HG02763 (cell line): ENCODE results near the gene HIGD2A.
A peak's percentile ranks its signal among the peaks of the same experiment; 100 is the strongest.

Experiments
- ATAC-seq: cut with Tn5 transposase; IDR thresholded peaks from one replicate; pipeline ENCODE4 v1.9.1; 2021; ENCODE audit warnings: mild to moderate bottlenecking, moderate library complexity; ENCODE audit not compliant: unreplicated experiment

The HIGD2A gene

GRCh38 chr5:176388444-176389134 lies at the start of gene HIGD2A, which contains the start of gene NOP16:
Gene HIGD2A (plus strand): TSS chr5:176388751. CDS start chr5:176388820, 69 bp downstream.
Gene NOP16 (minus strand): TSS chr5:176388598. CDS start chr5:176388539, 59 bp downstream.
- ATAC-seq: peak; percentile 83

GRCh38 chr5:176339304-176339703 lies 49.2 kb upstream of the HIGD2A start:
- no peak for ATAC-seq

- ATAC-seq: no peak
Observed at GRCh38 chr5:176341325-176342157, 47.0 kb upstream of the HIGD2A start.

GRCh38 chr5:176342158-176342483 lies 46.4 kb upstream of the HIGD2A start:
- no peak for ATAC-seq

- no peak for ATAC-seq
Observed at GRCh38 chr5:176342766-176343458, 45.6 kb upstream of the HIGD2A start.

GRCh38 chr5:176350416-176350815 lies 38.1 kb upstream of the HIGD2A start:
- ATAC-seq: no peak

- no peak for ATAC-seq
Observed at GRCh38 chr5:176352116-176352878, 36.3 kb upstream of the HIGD2A start.

- no peak for ATAC-seq
Observed at GRCh38 chr5:176353533-176353932, 35.0 kb upstream of the HIGD2A start.

GRCh38 chr5:176355400-176356178 lies 33.0 kb upstream of the HIGD2A start:
- no peak for ATAC-seq

GRCh38 chr5:176356179-176356566 lies 32.4 kb upstream of the HIGD2A start:
- ATAC-seq: no peak

GRCh38 chr5:176359658-176360057 lies 28.9 kb upstream of the HIGD2A start:
- no peak for ATAC-seq

GRCh38 chr5:176360894-176361436 lies 27.6 kb upstream of the HIGD2A start:
- ATAC-seq: no peak

GRCh38 chr5:176361437-176362232 lies 26.9 kb upstream of the HIGD2A start, which contains the start of gene KIAA1191:
Gene KIAA1191 (minus strand): TSS chr5:176361764. CDS start chr5:176359508, 2,256 bp downstream.
- peak; percentile 85 for ATAC-seq

- no peak for ATAC-seq
Observed at GRCh38 chr5:176362233-176362490, 26.4 kb upstream of the HIGD2A start.

- no peak for ATAC-seq
Observed at GRCh38 chr5:176364765-176365350, 23.7 kb upstream of the HIGD2A start.

GRCh38 chr5:176365351-176366231 lies 23.0 kb upstream of the HIGD2A start, which contains the start of gene ARL10:
Gene ARL10 (plus strand): TSS chr5:176365487. CDS start chr5:176365564, 77 bp downstream.
- ATAC-seq: peak; percentile 39

- no peak for ATAC-seq
Observed at GRCh38 chr5:176366232-176366894, 22.2 kb upstream of the HIGD2A start.
